ENCODE measurements around the gene ACOT8. TPM values are rescaled to one million over a fixed set of nuclear protein-coding genes. Genes with fewer than 3 reads are reported as not detected.

Gene ACOT8
- polyA plus RNA-seq, 3 donors = 40.9 to 52.4 (median 44.6) TPM

GRCh38 chr20:45848421-45848820 lies 8.8 kb downstream of the ACOT8 start:
- Histone ChIP-seq H4K20me1 (ENCODE audit: insufficient read depth, low read length) (peaks cover 28% of the 10 kb centered on the region), H3K9me3 (replicated peaks in 1 of 2; ENCODE audit: control insufficient read depth in 1 of 2, insufficient read depth in 1 of 2, low read length in 2 of 2) (no peaks in the 10 kb centered on the region), H3K9ac (ENCODE audit: insufficient read depth, low read length, poor library complexity, severe bottlenecking) (no peak overlapping the region), H3K27me3 (ENCODE audit: control insufficient read depth in 2 of 2, insufficient read depth in 2 of 2, low read length in 2 of 2) (no peaks in the 10 kb centered on the region), H3K36me3 (replicated peaks in 1 of 2; ENCODE audit: control insufficient read depth in 1 of 2, insufficient read depth in 2 of 2, low read length in 2 of 2) (peaks cover 75 to 95% of the 10 kb centered on the region in 2 donors), H2AFZ (ENCODE audit: insufficient read depth, low read depth, low read length, poor library complexity, severe bottlenecking) (no peak overlapping the region), H3K79me2 (ENCODE audit: insufficient read depth, low read length) (peaks cover 12% of the 10 kb centered on the region), H3K27ac (ENCODE audit: low read depth in 1 of 2, low read length in 2 of 2) (no peak overlapping the region), H3K4me2 (replicated peaks; ENCODE audit: extremely low read depth, low read length, poor library complexity, severe bottlenecking) (no peak overlapping the region), H3K4me1 (ENCODE audit: control insufficient read depth in 1 of 2, insufficient read depth in 2 of 2, low read length in 2 of 2) (no peaks in the 10 kb centered on the region), H3K4me3 (replicated peaks in 1 of 3; ENCODE audit: low read depth in 2 of 3, low read length in 3 of 3) (no peak overlapping the region)
- Mint-ChIP-seq H3K4me3 (no peak overlapping the region), H3K36me3 (peaks cover 59 to 96% of the 10 kb centered on the region in 2 donors), H3K27ac (peak overlapping the region in 1 of 7 donors; percentile 79), H3K27me3 (ENCODE audit: low read depth in 3 of 3) (no peaks in the 10 kb centered on the region), H3K4me1 (no peaks in the 10 kb centered on the region), H3K9me3 (no peaks in the 10 kb centered on the region)
- intact Hi-C loops (cut with micrococcal nuclease) = no loop called here
- DNase-seq = no peak
- WGBS (ENCODE audit: insufficient coverage) = 97% methylated on average over 8 of the region's 8 CpGs
- no peak for TF ChIP-seq CTCF (IDR thresholded peaks at IDR 0.05)

GRCh38 chr20:45845452-45845851 lies 11.7 kb downstream of the ACOT8 start:
- H3K27ac ChIP-seq (ENCODE audit: low read depth in 1 of 2, low read length in 2 of 2) = no peak overlapping the region
- peaks cover 15% of the 10 kb centered on the region for H3K4me1 Mint-ChIP-seq
- H4K20me1 ChIP-seq (ENCODE audit: insufficient read depth, low read length) = peaks cover 38% of the 10 kb centered on the region
- H3K27ac Mint-ChIP-seq = no peak overlapping the region
- H3K79me2 ChIP-seq (ENCODE audit: insufficient read depth, low read length) = peaks cover 8% of the 10 kb centered on the region
- H3K4me2 ChIP-seq (replicated peaks; ENCODE audit: extremely low read depth, low read length, poor library complexity, severe bottlenecking) = no peak overlapping the region
- H3K36me3 ChIP-seq (replicated peaks in 1 of 2; ENCODE audit: control insufficient read depth in 1 of 2, insufficient read depth in 2 of 2, low read length in 2 of 2) = peaks cover 72 to 94% of the 10 kb centered on the region in 2 donors
- H3K4me3 ChIP-seq (replicated peaks in 1 of 3; ENCODE audit: low read depth in 2 of 3, low read length in 3 of 3) = no peak overlapping the region
- no peaks in the 10 kb centered on the region for H3K27me3 ChIP-seq (ENCODE audit: control insufficient read depth in 2 of 2, insufficient read depth in 2 of 2, low read length in 2 of 2)
- no peak overlapping the region for H3K9ac ChIP-seq (ENCODE audit: insufficient read depth, low read length, poor library complexity, severe bottlenecking)
- no peak for TF ChIP-seq CTCF (IDR thresholded peaks at IDR 0.05)
- no peak overlapping the region for H2AFZ ChIP-seq (ENCODE audit: insufficient read depth, low read depth, low read length, poor library complexity, severe bottlenecking)
- H3K4me1 ChIP-seq (ENCODE audit: control insufficient read depth in 1 of 2, insufficient read depth in 2 of 2, low read length in 2 of 2) = peaks cover 12 to 14% of the 10 kb centered on the region in 2 donors
- no peaks in the 10 kb centered on the region for H3K27me3 Mint-ChIP-seq (ENCODE audit: low read depth in 3 of 3)
- no peak for DNase-seq
- intact Hi-C loops (cut with micrococcal nuclease) = no loop called here
- no peak overlapping the region for H3K4me3 Mint-ChIP-seq
- peaks cover 60 to 93% of the 10 kb centered on the region in 2 donors for H3K36me3 Mint-ChIP-seq
- no peaks in the 10 kb centered on the region for H3K9me3 ChIP-seq (replicated peaks in 1 of 2; ENCODE audit: control insufficient read depth in 1 of 2, insufficient read depth in 1 of 2, low read length in 2 of 2)
- H3K9me3 Mint-ChIP-seq = no peaks in the 10 kb centered on the region

All from CD14-positive monocyte (primary cell).